ENCODE measurements around the gene SMIM24.

Gene SMIM24

DNA sequence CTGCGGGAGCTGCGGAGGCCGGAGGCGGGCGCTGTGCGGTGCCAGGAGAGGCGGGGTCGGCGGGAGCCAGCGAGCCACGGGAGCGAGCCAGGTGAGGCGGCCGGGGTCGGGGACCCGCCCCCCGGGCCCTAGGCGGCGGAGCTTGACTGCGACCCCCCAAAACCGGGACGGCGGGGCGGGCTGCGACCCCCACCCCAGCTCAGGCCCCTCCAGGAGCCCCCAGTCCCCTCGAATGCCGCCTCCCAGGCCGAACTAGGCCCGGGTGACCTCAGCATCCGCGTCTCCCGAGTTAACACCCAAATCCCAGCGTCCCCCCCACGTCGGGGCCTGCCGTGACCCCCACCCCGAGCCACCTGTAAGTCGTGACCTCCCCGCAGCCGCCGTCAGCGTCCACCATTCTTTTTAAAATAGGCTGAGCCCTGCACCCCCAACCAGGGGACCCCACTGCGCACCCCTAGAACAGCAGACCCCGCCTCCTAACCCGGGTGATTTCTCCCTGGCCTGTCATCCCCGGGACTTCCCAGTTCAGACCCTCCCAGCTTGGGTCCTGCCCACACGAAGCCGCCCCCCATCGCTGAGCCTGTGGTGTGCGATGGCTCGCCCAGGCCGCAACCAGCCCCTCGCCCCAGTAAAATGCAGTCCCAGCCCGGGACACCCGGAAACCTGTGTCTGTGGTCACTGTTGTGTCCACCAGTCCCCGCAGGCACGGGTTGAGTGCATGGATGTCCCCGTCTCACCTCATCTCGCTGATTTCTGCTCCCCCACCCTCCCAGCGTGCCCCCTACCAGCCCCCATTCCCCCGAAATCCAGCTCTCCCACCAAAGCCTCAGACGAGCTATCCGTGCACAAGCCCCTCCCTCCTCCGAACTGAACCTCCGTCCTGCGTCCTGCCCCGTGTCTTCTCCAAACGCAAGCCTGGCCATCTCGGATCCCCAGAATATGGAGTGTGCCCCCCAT is 26.3 kb upstream of the SMIM24 start:
- H2AK5ac ChIP-seq (ENCODE audit: low read length, severe bottlenecking): no peak overlapping the region
- H2BK12ac ChIP-seq (ENCODE audit: low read length in 2 of 2): peak overlapping the region in 1 of 2 experiments; percentile 67
- H4K91ac ChIP-seq (ENCODE audit: low read length): peak overlapping the region; percentile 78
- peak overlapping the region; percentile 87 for H3K4me2 ChIP-seq (ENCODE audit: low read length, poor library complexity, severe bottlenecking)
- H4K8ac ChIP-seq (ENCODE audit: low read length): peak overlapping the region; percentile 43
- H3K27me3 ChIP-seq (ENCODE audit: control insufficient read depth in 1 of 2, insufficient read depth in 1 of 2, low read length in 2 of 2): no peaks in the 10 kb centered on the region
- no peak overlapping the region for H2AFZ ChIP-seq (ENCODE audit: low read depth, low read length)
- DNase-seq: peak; percentile 38
- peak overlapping the region; percentile 92 to 96 for H3K4me3 ChIP-seq (ENCODE audit: insufficient read depth in 1 of 2, low read depth in 1 of 2, low read length in 2 of 2)
- H3K18ac ChIP-seq (ENCODE audit: low read depth in 1 of 2, low read length in 2 of 2): peak overlapping the region; percentile 81
- peaks cover 3% of the 10 kb centered on the region for H3K79me1 ChIP-seq (replicated peaks; ENCODE audit: low read length, poor library complexity, severe bottlenecking)
- H3K4ac ChIP-seq (ENCODE audit: low read depth in 1 of 2, low read length in 2 of 2): peak overlapping the region; percentile 52 to 96
- no peaks in the 10 kb centered on the region for H3K9me3 ChIP-seq (ENCODE audit: control insufficient read depth, low read length)
- peak overlapping the region; percentile 80 for H2BK120ac ChIP-seq (ENCODE audit: low read depth, low read length)
- peaks cover 38% of the 10 kb centered on the region for H3K4me1 ChIP-seq (ENCODE audit: control insufficient read depth, insufficient read depth, low read depth, low read length)
- H3K23ac ChIP-seq (ENCODE audit: low read length in 2 of 2): peak overlapping the region in 1 of 2 experiments; percentile 61
- H3K36me3 ChIP-seq (ENCODE audit: control insufficient read depth in 1 of 2, insufficient read depth in 2 of 2, low read depth in 1 of 2, low read length in 2 of 2): peaks cover 19 to 30% of the 10 kb centered on the region in 2 experiments
- peak overlapping the region; percentile 91 for H3K9ac ChIP-seq (ENCODE audit: low read length)
- peak overlapping the region; percentile 58 for H2BK5ac ChIP-seq (ENCODE audit: low read depth, low read length, poor library complexity, severe bottlenecking)
- WGBS: under 1% methylated on average over 52 of the region's 69 CpGs
- H3K14ac ChIP-seq (ENCODE audit: low read length in 2 of 2): peak overlapping the region; percentile 50 to 90
- peak overlapping the region; percentile 97 for H2BK15ac ChIP-seq (ENCODE audit: low read depth, poor library complexity, severe bottlenecking)
- peak overlapping the region; percentile 24 for H3K27ac ChIP-seq (ENCODE audit: low read length, poor library complexity, severe bottlenecking)

DNA sequence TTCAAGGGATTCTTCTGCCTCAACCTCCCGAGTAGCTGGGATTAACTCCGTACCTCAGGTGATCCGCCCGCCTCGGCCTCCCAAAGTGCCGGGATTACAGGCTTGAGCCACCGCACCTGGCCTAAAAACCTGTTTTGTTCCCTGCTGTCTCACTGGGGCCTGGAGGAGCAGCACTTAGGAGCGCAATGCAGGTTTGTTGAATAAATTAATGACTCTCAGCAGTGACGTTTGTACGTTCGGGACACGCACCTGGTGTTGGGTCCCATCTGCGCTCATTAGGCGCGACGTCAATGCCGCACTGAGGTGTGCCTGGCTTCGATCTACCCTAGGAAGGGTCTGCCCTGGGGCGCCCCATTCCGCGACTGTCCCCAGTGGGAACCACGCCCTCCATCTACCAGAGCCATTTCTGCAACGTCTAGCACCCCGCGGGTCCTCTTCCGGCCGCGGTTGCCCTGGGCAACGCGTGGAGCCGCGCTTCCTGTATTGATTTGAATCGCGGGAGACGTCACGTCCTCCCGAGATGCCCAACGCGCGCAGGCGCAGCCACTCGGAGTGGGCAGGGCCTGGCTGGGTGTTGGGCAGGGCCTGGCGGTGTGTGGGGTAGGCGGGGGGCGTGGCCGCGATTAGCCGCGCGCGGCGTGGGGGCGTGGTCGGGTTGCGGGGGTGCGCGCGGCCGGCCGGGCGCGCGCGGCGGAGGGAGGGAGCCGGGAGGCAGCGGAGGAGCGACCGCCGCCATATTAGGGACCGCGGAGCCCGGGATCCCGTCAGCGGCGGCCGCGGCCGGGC is 25.5 kb upstream of the SMIM24 start, which contains the start of gene FZR1:
TSS of gene FZR1 (plus strand) at position 714 of the 786 bp plus-strand sequence. CDS start 16,679 bp downstream, outside the sequence.
- WGBS: 10% methylated on average over 43 of the region's 79 CpGs
- H3K14ac ChIP-seq (ENCODE audit: low read length in 2 of 2): peak within 1 kb of the TSS; percentile 50 to 96

DNA sequence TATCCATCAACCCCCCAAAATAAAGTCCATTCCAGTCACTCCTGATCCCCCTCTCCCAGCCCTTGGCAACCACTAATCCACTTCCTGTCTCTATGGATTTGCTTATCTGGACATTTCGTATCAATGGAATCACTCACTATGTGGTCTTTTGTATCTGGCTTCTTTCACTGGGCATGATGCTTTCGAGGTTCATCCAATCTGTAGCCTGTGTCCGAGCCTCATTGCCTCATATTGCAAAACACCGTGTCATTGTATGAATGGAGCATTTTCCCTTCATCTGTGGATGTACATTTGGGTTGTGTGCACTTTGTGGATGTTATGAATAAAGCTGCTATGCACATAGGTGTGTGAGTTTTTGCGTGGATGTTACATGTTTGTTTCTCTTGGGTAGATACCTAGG is 24.4 kb upstream of the SMIM24 start:
- Histone ChIP-seq H3K4me2 (ENCODE audit: low read length, poor library complexity, severe bottlenecking) (no peak overlapping the region), H3K23ac (ENCODE audit: low read length in 2 of 2) (no peak overlapping the region), H2BK15ac (ENCODE audit: low read depth, poor library complexity, severe bottlenecking) (no peak overlapping the region), H2BK5ac (ENCODE audit: low read depth, low read length, poor library complexity, severe bottlenecking) (no peak overlapping the region), H2AFZ (ENCODE audit: low read depth, low read length) (no peak overlapping the region), H3K4me3 (ENCODE audit: insufficient read depth in 1 of 2, low read depth in 1 of 2, low read length in 2 of 2) (peak overlapping the region in 1 of 2 experiments; percentile 96), H2AK5ac (ENCODE audit: low read length, severe bottlenecking) (peak overlapping the region; percentile 52), H3K4ac (ENCODE audit: low read depth in 1 of 2, low read length in 2 of 2) (no peak overlapping the region), H3K27ac (ENCODE audit: low read length, poor library complexity, severe bottlenecking) (no peak overlapping the region), H3K36me3 (ENCODE audit: control insufficient read depth in 1 of 2, insufficient read depth in 2 of 2, low read depth in 1 of 2, low read length in 2 of 2) (peaks cover 10% of the 10 kb centered on the region in 2 experiments), H3K27me3 (ENCODE audit: control insufficient read depth in 1 of 2, insufficient read depth in 1 of 2, low read length in 2 of 2) (no peaks in the 10 kb centered on the region), H3K14ac (ENCODE audit: low read length in 2 of 2) (no peak overlapping the region), H3K9me3 (ENCODE audit: control insufficient read depth, low read length) (no peaks in the 10 kb centered on the region), H4K8ac (ENCODE audit: low read length) (no peak overlapping the region), H2BK12ac (ENCODE audit: low read length in 2 of 2) (peak overlapping the region in 1 of 2 experiments; percentile 80), H2BK120ac (ENCODE audit: low read depth, low read length) (no peak overlapping the region), H3K18ac (ENCODE audit: low read depth in 1 of 2, low read length in 2 of 2) (no peak overlapping the region), H3K4me1 (ENCODE audit: control insufficient read depth, insufficient read depth, low read depth, low read length) (peaks cover 32% of the 10 kb centered on the region), H3K79me1 (replicated peaks; ENCODE audit: low read length, poor library complexity, severe bottlenecking) (peaks cover 3% of the 10 kb centered on the region), H4K91ac (ENCODE audit: low read length) (no peak overlapping the region), H3K9ac (ENCODE audit: low read length) (no peak overlapping the region)
- DNase-seq: peak; percentile 68
- WGBS: 91% methylated on average over 5 of the region's 5 CpGs

More for the DNA sequence above, 25.5 kb upstream of the SMIM24 start, which contains the start of gene FZR1:
- peaks cover 35% of the 10 kb centered on the region for H3K4me1 ChIP-seq (ENCODE audit: control insufficient read depth, insufficient read depth, low read depth, low read length)
- peak within 1 kb of the TSS; percentile 97 for H2BK15ac ChIP-seq (ENCODE audit: low read depth, poor library complexity, severe bottlenecking)
- H3K27ac ChIP-seq (ENCODE audit: low read length, poor library complexity, severe bottlenecking): peak within 1 kb of the TSS; percentile 67
- H3K36me3 ChIP-seq (ENCODE audit: control insufficient read depth in 1 of 2, insufficient read depth in 2 of 2, low read depth in 1 of 2, low read length in 2 of 2): peaks cover 19 to 21% of the 10 kb centered on the region in 2 experiments
- peak within 1 kb of the TSS; percentile 97 for H2AFZ ChIP-seq (ENCODE audit: low read depth, low read length)
- H3K9ac ChIP-seq (ENCODE audit: low read length): peak within 1 kb of the TSS; percentile 97
- H3K18ac ChIP-seq (ENCODE audit: low read depth in 1 of 2, low read length in 2 of 2): peak within 1 kb of the TSS; percentile 81 to 99
- peak within 1 kb of the TSS in 1 of 2 experiments; percentile 75 for H2BK12ac ChIP-seq (ENCODE audit: low read length in 2 of 2)
- H3K79me1 ChIP-seq (replicated peaks; ENCODE audit: low read length, poor library complexity, severe bottlenecking): peaks cover 3% of the 10 kb centered on the region
- H3K4ac ChIP-seq (ENCODE audit: low read depth in 1 of 2, low read length in 2 of 2): peak within 1 kb of the TSS; percentile 62 to 96
- H3K27me3 ChIP-seq (ENCODE audit: control insufficient read depth in 1 of 2, insufficient read depth in 1 of 2, low read length in 2 of 2): no peaks in the 10 kb centered on the region
- no peak within 1 kb of the TSS for H2AK5ac ChIP-seq (ENCODE audit: low read length, severe bottlenecking)
- DNase-seq: peak; percentile 98
- peak within 1 kb of the TSS; percentile 87 for H3K4me2 ChIP-seq (ENCODE audit: low read length, poor library complexity, severe bottlenecking)
- peak within 1 kb of the TSS in 1 of 2 experiments; percentile 61 for H3K23ac ChIP-seq (ENCODE audit: low read length in 2 of 2)
- peak within 1 kb of the TSS; percentile 96 for H3K4me3 ChIP-seq (ENCODE audit: insufficient read depth in 1 of 2, low read depth in 1 of 2, low read length in 2 of 2)
- H3K9me3 ChIP-seq (ENCODE audit: control insufficient read depth, low read length): no peaks in the 10 kb centered on the region
- peak within 1 kb of the TSS; percentile 88 for H4K8ac ChIP-seq (ENCODE audit: low read length)
- peak within 1 kb of the TSS; percentile 58 for H2BK5ac ChIP-seq (ENCODE audit: low read depth, low read length, poor library complexity, severe bottlenecking)
- H2BK120ac ChIP-seq (ENCODE audit: low read depth, low read length): peak within 1 kb of the TSS; percentile 80
- peak within 1 kb of the TSS; percentile 94 for H4K91ac ChIP-seq (ENCODE audit: low read length)
